Measurements from ENCODE around the gene FTCD.
"Not testable (repeated sequence)": the region's sequence is repeated elsewhere in the genome, so short reads cannot be mapped to it uniquely, and the experiment has no call there.

Gene FTCD

DNA sequence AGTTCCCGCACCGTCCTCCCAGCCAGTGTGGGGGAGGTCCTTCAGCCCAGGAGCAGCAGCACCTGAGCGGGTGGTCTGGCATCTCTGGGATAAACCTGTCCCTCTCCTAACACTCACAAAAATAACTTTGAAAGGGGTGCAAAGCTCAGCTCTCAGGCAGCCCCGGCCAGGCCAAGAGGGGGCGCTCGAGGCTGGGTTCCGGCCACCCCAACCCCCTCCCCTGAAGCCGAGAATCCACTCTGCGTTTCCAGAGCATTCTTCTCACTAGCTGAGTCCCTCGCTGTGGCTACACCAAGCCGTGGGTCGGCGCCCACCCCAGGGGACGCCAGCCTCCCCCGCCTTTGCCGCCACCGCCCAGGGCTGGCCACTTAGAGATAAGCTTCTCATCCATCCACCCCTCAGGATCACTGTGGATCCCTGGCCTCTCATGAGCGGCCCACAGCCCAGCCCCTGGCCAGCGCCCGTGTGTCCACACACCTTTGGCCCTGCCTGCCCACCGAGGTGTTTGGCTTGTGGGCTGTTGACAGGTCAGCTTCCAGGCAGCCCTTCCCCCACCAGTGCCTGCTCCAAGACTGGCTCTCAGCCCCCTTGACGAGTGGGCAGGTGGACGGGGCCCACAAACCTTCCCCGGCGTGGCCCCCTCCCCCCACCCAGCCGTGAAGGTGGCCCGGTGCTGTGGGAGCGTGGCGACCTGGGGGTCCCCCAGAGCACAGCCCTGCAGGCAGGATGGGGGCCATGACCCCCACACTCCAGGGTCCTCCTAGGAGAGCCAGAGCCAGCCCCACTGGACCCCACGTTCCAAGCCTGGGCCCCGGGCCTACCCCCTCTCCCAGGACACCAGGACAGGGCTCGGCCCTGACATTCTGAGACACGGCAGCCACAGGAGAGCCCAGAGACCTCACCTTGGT, 1.9 kb downstream of the FTCD start:
- DNase-seq (ENCODE audit: low spot score): peak; percentile 26

- DNase-seq (ENCODE audit: low spot score): no peak
Measured at GRCh38 chr21:46152927-46153246, 2.5 kb downstream of the FTCD start.

DNA sequence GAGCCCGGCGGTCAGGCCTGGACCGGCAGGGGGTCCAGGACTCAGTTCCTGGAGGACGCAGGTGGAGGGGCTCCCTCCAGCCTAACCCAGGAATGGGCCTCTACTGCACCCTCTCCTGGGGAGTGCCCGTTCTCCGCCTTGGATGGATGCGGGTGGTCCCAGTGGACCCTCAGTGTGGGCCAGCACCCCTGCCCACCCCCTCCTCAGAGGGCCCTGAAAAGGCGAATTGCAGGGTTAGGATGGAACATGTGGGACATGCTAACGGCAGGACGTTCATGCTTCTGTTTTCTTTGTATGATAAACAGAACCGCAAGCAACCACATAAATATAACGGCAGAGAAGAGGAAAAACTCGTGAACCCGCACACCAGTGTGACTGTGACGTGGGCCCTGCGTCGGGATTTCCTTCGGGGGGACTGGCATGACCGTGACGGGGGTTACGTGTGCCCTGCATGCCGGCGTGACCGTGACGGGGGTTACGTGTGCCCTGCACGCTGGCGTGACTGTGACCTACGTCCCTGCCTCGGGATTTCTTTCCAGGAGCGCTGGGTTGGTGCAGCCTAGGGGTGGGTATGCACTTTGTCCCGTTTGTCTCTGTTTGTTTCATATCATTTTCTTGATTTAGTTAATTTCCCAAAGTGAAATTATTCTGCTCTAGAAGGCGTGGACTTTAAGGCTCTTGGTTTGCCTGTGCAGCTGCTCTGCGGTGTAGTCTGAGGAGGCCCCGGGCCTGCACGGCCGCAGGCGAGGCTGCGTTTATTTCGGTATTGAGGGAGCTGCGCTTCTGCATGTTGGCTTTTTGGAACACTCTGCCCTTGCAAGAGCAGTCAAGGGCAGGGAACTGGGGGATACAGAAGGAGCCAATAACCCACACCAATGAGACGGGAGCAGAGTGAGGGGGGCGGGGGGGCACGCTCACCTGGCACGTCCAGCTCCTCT, 3.1 kb downstream of the FTCD start:
- DNase-seq (ENCODE audit: low spot score): no peak

DNA sequence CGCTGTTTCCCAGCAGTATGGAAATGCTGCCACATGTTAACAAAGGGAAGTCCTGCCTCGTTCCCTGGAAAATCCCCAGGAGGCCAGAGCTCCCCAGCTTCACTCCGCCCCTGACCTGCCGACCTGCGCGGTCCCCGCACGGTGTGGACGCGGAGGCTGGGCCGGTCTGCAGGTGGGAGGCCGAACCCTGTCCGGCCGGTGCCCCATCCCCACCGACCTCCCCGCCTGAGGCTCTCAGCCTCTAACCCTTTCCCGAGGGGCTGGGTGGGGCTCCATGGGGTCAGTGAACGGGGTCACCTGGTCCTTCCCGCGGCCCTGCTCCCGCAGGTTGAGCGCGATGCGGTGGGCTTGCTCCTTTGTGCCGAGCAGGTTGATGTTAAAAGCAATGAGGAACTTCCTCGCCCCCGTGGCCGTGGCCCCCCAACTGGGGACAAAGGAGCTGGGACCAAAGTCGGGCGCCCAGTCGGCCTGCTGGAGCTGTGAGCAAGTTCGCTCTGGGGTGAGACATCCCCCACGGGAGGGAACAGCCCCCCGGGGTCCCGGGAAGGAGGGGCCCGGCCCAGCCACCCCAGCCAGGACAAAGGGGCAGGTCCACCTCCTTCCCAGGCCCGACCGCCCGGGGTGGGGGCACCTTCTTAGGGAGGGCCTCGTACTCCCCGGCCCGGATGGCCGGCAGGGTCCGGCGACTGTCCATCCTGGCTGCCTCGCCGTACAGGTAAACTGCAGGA, 4.0 kb downstream of the FTCD start:
- no peak for DNase-seq (ENCODE audit: low spot score)

GRCh38 chr21:46150491-46151121, 4.8 kb downstream of the FTCD start:
- DNase-seq (ENCODE audit: low spot score): no peak

- no peak for DNase-seq (ENCODE audit: low spot score)
Measured at GRCh38 chr21:46150073-46150472, 5.3 kb downstream of the FTCD start.

- DNase-seq (ENCODE audit: low spot score): no peak
Measured at GRCh38 chr21:46149205-46149901, 6.0 kb downstream of the FTCD start.

GRCh38 chr21:46148106-46148505, 7.3 kb downstream of the FTCD start:
- DNase-seq (ENCODE audit: low spot score): no peak

- peak; percentile 47 for DNase-seq (ENCODE audit: low spot score)
Measured at GRCh38 chr21:46147429-46147828, 8.0 kb downstream of the FTCD start.

DNA sequence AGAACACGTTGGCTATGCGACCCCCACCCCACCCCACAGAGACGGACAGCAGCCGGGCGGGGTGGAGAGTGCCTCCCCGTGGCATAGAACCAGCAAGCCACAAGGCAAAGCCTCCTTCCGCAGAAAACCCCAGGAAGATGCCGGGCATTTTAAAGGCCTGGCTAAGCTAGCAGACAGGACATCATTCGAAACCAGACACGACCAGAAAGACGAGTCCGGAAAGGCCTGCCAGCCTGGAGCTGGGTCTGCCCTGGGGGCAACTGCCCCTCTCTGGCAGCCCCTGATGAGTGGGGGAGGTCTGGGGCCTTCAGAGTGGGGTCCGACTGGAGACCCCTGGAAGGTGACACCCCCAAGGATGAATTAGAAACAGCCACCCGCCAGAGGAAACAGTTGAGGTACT, 8.5 kb downstream of the FTCD start:
- DNase-seq (ENCODE audit: low spot score): no peak

GRCh38 chr21:46145840-46146691, 9.3 kb downstream of the FTCD start:
- no peak for DNase-seq (ENCODE audit: low spot score)

- no peak for DNase-seq (ENCODE audit: low spot score)
Measured at GRCh38 chr21:46145159-46145839, 10.1 kb downstream of the FTCD start.

GRCh38 chr21:46144464-46145070, 10.8 kb downstream of the FTCD start:
- no peak for DNase-seq (ENCODE audit: low spot score)

DNA sequence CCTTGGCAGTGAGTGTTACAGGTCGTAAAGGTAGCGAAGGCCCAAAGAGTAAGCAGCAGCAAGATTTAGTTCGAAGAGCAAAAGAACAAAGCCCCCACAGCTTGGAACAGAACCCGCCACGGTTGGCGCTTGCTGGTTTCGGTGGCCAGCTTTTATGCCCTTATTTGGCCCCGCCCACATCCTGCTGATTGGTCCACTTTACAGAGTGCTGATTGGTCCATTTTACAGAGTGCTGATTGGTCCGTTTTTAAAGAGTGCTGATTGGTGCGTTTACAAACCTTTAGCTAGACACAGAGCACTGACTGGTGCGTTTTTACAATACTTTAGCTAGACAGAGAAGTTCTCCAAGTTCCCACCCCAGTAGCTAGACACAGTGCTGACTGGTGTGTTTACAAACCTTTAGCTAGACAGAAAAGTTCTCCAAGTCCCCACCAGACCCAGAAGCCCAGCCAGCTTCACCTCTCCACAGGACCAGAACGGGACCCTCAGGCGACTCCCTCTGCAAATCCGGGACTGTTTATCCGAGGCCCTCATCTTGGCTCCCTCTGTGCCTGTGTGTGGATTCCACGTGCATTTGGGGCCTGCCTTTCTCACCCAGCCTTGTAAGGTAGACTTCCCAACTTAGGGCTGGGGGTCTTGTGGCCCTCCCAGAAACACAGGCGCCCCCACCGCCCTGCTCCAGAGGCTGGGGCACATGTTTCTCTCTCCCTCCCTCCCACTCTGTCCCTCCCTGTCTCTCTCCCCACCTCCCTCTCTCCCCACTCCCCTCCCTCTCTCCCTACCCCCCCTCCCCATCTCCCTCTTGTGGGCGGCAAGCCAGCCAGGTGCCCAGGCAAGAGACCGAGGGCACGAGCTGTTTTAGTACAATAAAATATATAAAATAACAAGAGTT, 12.6 kb downstream of the FTCD start:
- DNase-seq (ENCODE audit: low spot score): peak; percentile 4

DNA sequence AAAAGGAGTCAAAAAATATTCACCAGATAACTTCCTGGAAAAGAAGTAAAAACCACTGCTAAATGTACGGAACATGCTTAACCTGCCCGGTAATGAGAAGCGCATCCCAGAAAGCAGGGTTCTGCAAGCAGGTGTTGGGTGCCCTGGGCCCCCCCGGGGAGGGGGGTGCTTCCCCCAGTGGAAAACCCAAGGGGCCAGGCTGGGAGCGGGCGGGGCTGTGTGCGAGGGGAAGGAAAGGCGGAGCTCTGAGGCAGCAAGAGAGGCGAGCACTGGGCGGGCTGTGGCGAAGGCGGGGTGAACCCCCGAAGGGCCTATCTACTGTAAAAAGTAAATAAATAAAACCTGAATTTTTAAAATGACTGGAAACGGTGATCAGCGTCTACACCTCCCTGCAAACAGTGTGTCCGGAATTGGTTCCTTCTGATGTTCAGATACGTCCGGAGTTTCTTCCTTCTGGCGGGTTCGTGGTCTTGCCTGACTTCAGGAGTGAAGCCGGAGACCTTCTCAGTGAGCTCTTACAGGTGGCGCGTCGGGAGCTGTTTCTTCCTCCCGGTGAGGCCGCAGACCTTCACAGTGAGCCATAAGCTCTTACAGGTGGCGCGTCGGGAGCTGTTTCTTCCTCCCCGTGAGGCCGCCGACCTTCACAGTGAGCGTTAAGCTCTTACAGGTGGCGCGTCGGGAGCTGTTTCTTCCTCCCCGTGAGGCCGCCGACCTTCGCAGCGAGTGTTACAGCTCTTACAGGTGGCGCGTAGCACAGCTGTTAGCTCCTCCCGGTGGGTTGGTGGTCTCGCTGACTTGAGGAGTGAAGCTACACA, 13.4 kb downstream of the FTCD start:
- DNase-seq (ENCODE audit: low spot score): no peak

GRCh38 chr21:46140352-46141003, 14.9 kb downstream of the FTCD start:
- DNase-seq (ENCODE audit: low spot score): not testable (repeated sequence)

GRCh38 chr21:46139686-46140085, 15.7 kb downstream of the FTCD start:
- DNase-seq (ENCODE audit: low spot score): no peak
